ENCODE measurements around the gene TUT1.

DNA sequence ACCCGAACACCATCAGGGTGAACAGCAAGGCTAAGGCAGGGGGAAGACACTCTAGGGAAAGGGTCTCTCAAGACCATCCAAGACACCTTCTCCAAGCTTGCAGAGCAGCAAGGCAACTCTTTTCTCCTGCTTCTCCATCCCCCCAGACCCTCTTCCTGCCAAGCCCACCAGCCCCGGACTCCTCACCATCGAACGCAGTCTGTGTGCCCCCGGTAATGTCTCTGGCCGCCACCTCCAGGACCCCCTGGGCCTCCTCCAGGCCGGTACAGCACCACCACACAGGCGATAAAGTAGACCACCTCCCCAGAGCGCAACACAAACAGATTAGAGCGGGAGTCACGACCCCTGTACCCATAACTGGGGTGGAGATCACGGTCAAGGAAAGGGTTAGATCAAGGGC is 17.5 kb upstream of the TUT1 start:
- TF ChIP-seq POLR2A (IDR thresholded peaks at IDR 0.05) (no peak), EP300 (IDR thresholded peaks at IDR 0.05) (no peak)
- TF ChIP-seq, protein P1, sequence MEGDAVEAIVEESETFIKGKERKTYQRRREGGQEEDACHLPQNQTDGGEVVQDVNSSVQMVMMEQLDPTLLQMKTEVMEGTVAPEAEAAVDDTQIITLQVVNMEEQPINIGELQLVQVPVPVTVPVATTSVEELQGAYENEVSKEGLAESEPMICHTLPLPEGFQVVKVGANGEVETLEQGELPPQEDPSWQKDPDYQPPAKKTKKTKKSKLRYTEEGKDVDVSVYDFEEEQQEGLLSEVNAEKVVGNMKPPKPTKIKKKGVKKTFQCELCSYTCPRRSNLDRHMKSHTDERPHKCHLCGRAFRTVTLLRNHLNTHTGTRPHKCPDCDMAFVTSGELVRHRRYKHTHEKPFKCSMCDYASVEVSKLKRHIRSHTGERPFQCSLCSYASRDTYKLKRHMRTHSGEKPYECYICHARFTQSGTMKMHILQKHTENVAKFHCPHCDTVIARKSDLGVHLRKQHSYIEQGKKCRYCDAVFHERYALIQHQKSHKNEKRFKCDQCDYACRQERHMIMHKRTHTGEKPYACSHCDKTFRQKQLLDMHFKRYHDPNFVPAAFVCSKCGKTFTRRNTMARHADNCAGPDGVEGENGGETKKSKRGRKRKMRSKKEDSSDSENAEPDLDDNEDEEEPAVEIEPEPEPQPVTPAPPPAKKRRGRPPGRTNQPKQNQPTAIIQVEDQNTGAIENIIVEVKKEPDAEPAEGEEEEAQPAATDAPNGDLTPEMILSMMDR (IDR thresholded peaks at IDR 0.05): no peak
